ENCODE data around the gene MIAT.

GRCh38 chr22:26632422-26633155 lies 24.8 kb upstream of the MIAT start:
- TF ChIP-seq CTCF (IDR thresholded peaks at IDR 0.05) = no peak
- no peak for TF ChIP-seq POLR2A (IDR thresholded peaks at IDR 0.05)
